K562 (cell line): ENCODE measurements around the gene WDR62. TPM values are rescaled to one million over a fixed set of nuclear protein-coding genes. Genes with fewer than 3 reads are reported as not detected.

Source experiments
- ARID3B ChIP-seq: fragments of 250-450 bp; sonication (Bioruptor Pico); IDR thresholded peaks from 2 replicates; pipeline ENCODE4 v1.4.0; 2020; ENCODE audit warnings: borderline replicate concordance
- ATF4 ChIP-seq: fragments of 450-650 bp; formaldehyde crosslinking; IDR thresholded peaks from 2 replicates; pipeline ENCODE4 v1.4.0; 2022; ENCODE audit warnings: mild to moderate bottlenecking, moderate library complexity
- CREB5 ChIP-seq: fragments of 250-450 bp; sonication (Bioruptor Pico); IDR thresholded peaks from 2 replicates; pipeline ENCODE4 v1.5.0; 2020; ENCODE audit warnings: mild to moderate bottlenecking
- DMBX1 ChIP-seq: fragments of 250-450 bp; sonication (Bioruptor Pico); IDR thresholded peaks from 2 replicates; pipeline ENCODE4 v1.8.0; 2022; ENCODE audit warnings: inconsistent platforms, mild to moderate bottlenecking, moderate library complexity, borderline replicate concordance
- FOSL1 ChIP-seq: fragments of 200-800 bp; sonication (Bioruptor generic); conservative IDR thresholded peaks from 2 replicates; pipeline ENCODE4 v1.6.1; 2016; ENCODE audit warnings: missing genetic modification characterization, missing compliant biosample characterization
- HIVEP1 ChIP-seq: fragments of 250-450 bp; sonication (Bioruptor Pico); IDR thresholded peaks from 2 replicates; pipeline ENCODE4 v1.4.0; 2020; ENCODE audit warnings: mild to moderate bottlenecking
- MTA3 ChIP-seq: fragments of 450-650 bp; formaldehyde crosslinking; IDR thresholded peaks from 2 replicates; pipeline ENCODE4 v1.6.1; 2017; ENCODE audit warnings: mild to moderate bottlenecking, borderline replicate concordance
- NEUROD1 ChIP-seq: fragments of 150-350 bp; IDR thresholded peaks from 2 replicates; pipeline ENCODE4 v1.6.1; 2014; ENCODE audit warnings: borderline replicate concordance, low read length, low read depth; ENCODE audit not compliant: partially characterized antibody
- PYGO2 ChIP-seq: fragments of 450-650 bp; IDR thresholded peaks from 2 replicates; pipeline ENCODE4 v1.6.1; 2016; ENCODE audit warnings: mild to moderate bottlenecking, missing genetic modification characterization, moderate library complexity, missing compliant biosample characterization
- SMARCA4 ChIP-seq: fragments of 450-650 bp; IDR thresholded peaks from 2 replicates; pipeline ENCODE4 v1.6.1; 2016
- SMARCB1 ChIP-seq: IDR thresholded peaks from 2 replicates; pipeline ENCODE4 v1.6.1; 2011; ENCODE audit warnings: improper control_type of control experiment, low read depth; ENCODE audit not compliant: insufficient read length
- ZNF133 ChIP-seq: fragments of 250-450 bp; sonication (Bioruptor Pico); IDR thresholded peaks from 2 replicates; pipeline ENCODE4 v1.4.0; 2020; ENCODE audit warnings: mild to moderate bottlenecking
- ZNF444 ChIP-seq: fragments of 250-450 bp; sonication (Bioruptor Pico); IDR thresholded peaks from 2 replicates; pipeline ENCODE4 v1.4.0; 2020; ENCODE audit warnings: mild to moderate bottlenecking, moderate library complexity
- polyA plus RNA-seq, 8 experiments: library from polyadenylated mRNA; depleted of rRNA in 4 of 8; stranded (reverse) in 5 of 8; unstranded in 3 of 8; fragments of >200 nt; fragmentation: Nextera tagmentation in 2 of 8; fragmentation: Illumina TruSeq in 1 of 8; extraction: Ambion mirVana in 2 of 8; extraction: Trizol in 1 of 8; gene quantifications; 2 replicates each; pipeline versions ENCODE4 v1.2.1 to v1.2.3, GENCODE V29; 2011 to 2014; ENCODE audit warnings: inconsistent platforms in 1 of 8, missing spikeins in 1 of 8
- total RNA-seq, 7 experiments: library from RNA; depleted of rRNA in 6 of 7; stranded (reverse); fragments of >200 nt in 6 of 7; fragmentation: Illumina TruSeq in 2 of 7; extraction: Trizol in 2 of 7; gene quantifications; 2 replicates each; pipeline versions ENCODE4 v1.2.1 to v1.2.3, GENCODE V29; 2011 to 2021; ENCODE audit warnings: low replicate concordance in 1 of 7

WDR62 gene
- total and polyA plus RNA-seq, 9 of the 15 experiments (the other 6 are each of a cell fraction or from before 2014, with no cell fraction given): 0.35 to 32.8 (median 14.4) TPM

GRCh38 chr19:36140304-36141038 is 85.8 kb downstream of the WDR62 start (continued):
- TF ChIP-seq ARID3B (CRISPR knock-in tag) (no peak), CREB5 (CRISPR knock-in tag) (no peak), SMARCB1 (no peak), ZNF133 (CRISPR knock-in tag) (no peak), ATF4 (CRISPR knock-in tag) (no peak), MTA3 (no peak), FOSL1 (no peak), NEUROD1 (no peak), DMBX1 (CRISPR knock-in tag) (no peak), SMARCA4 (0 out of 2 replicates have a peak, but pooled peaks have one; percentile 9), PYGO2 (tag) (no peak), ZNF444 (CRISPR knock-in tag) (no peak), HIVEP1 (no peak)
